A549 (cell line): Measurements from ENCODE around the gene BNIP1. TPM values are rescaled to one million over a fixed set of nuclear protein-coding genes. Genes with fewer than 3 reads are reported as not detected.

ENCODE experiments used
- ATAC-seq, 2 experiments: fragments of 200-7000 bp in 1 of 2; fragments of >200 bp in 1 of 2; cut with Nextera tagmentation in 1 of 2; cut with Tn5 transposase in 1 of 2; 3 replicates each; pipeline versions ENCODE4 v1.8.0 to v1.9.1; 2018 to 2020; ENCODE audit warnings: mild to moderate bottlenecking in 1 of 2, moderate library complexity in 1 of 2
- CTCF ChIA-PET: fragments of 300-600 bp; sonication (Branson Sonifier 250); formaldehyde crosslinking; extraction: SDS; loops from one replicate; lab custom pipeline; 2021; ENCODE audit warnings: antibody characterized with exemption, inconsistent platforms; lab: Yijun Ruan, JAX
- POLR2A ChIA-PET: fragments of 350-600 bp; formaldehyde crosslinking; extraction: SDS; loops from one replicate; lab custom pipeline; 2021; ENCODE audit warnings: antibody characterized with exemption, inconsistent platforms; lab: Yijun Ruan, JAX
- DNase-seq, 2 experiments: peaks; one replicate each; pipeline versions ENCODE4 v3.0.0 to v3.0.0-alpha.2; 2011 to 2016; ENCODE audit warnings: low read depth in 1 of 2, low spot score in 1 of 2
- FAIRE-seq: peaks from 2 replicates; lab custom pipeline; 2011; peaks lifted over from hg19 to GRCh38; lab: Jason Lieb, UNC
- H3K27ac ChIP-seq, 2 experiments: fragments of >200 bp; sonication (Bioruptor Twin); formaldehyde crosslinking; 3 replicates each; pipeline ENCODE4 v1.5.1; 2016 to 2017
- H3K4me1 ChIP-seq: fragments of >200 bp; sonication (Bioruptor Twin); formaldehyde crosslinking; 3 replicates; pipeline ENCODE4 v1.6.1; 2016
- H3K4me2 ChIP-seq: fragments of >200 bp; sonication (Bioruptor Twin); formaldehyde crosslinking; 3 replicates; pipeline ENCODE4 v1.6.1; 2016
- H3K4me3 ChIP-seq: fragments of >200 bp; sonication (Bioruptor Twin); formaldehyde crosslinking; 3 replicates; pipeline ENCODE4 v1.5.1; 2016
- H3K9me3 ChIP-seq: fragments of >200 bp; sonication (Bioruptor Twin); formaldehyde crosslinking; 3 replicates; pipeline ENCODE4 v1.6.1; 2016
- ATOH8 ChIP-seq: fragments of 250-450 bp; sonication (Bioruptor Pico); IDR thresholded peaks from 2 replicates; pipeline ENCODE4 v1.5.0; 2020; ENCODE audit warnings: low read depth, mild to moderate bottlenecking, moderate library complexity
- BCL3 ChIP-seq: fragments of >200 bp; sonication (Bioruptor Twin); formaldehyde crosslinking; IDR thresholded peaks from 3 replicates; pipeline ENCODE4 v1.6.1; 2016
- CEBPB ChIP-seq, 2 experiments: fragments of >200 bp in 1 of 2; sonication (Bioruptor Twin) in 1 of 2; formaldehyde crosslinking in 1 of 2; IDR thresholded peaks; 2 replicates each; pipeline ENCODE4 v1.6.1; 2012 to 2016
- CTCF ChIP-seq: fragments of >200 bp; sonication (Bioruptor Twin); formaldehyde crosslinking; IDR thresholded peaks from 3 replicates; pipeline ENCODE4 v1.5.1; 2016
- E2F6 ChIP-seq: IDR thresholded peaks from 2 replicates; pipeline ENCODE4 v1.6.1; 2012; ENCODE audit warnings: low read depth, borderline replicate concordance
- EHF ChIP-seq: fragments of 250-450 bp; sonication (Bioruptor Pico); IDR thresholded peaks from 2 replicates; pipeline ENCODE4 v1.5.0; 2020; ENCODE audit warnings: mild to moderate bottlenecking
- ESRRA ChIP-seq: fragments of 150-350 bp; IDR thresholded peaks from 2 replicates; pipeline ENCODE4 v1.6.1; 2014; ENCODE audit warnings: mild to moderate bottlenecking, low read length, borderline replicate concordance
- FOSB ChIP-seq: fragments of 250-450 bp; sonication (Bioruptor Pico); IDR thresholded peaks from 2 replicates; pipeline ENCODE4 v1.5.0; 2020; ENCODE audit warnings: mild to moderate bottlenecking, moderate library complexity
- FOSL2 ChIP-seq, 2 experiments: fragments of 450-650 bp in 1 of 2; fragments of >200 bp in 1 of 2; sonication (Bioruptor Twin) in 1 of 2; formaldehyde crosslinking; IDR thresholded peaks; 2 replicates each; pipeline versions ENCODE4 v1.5.0 to v1.6.1; 2016 to 2020; ENCODE audit warnings: mild to moderate bottlenecking in 1 of 2, moderate library complexity in 1 of 2
- FOXS1 ChIP-seq: fragments of 250-450 bp; sonication (Bioruptor Pico); IDR thresholded peaks from 2 replicates; pipeline ENCODE4 v1.5.0; 2020; ENCODE audit warnings: mild to moderate bottlenecking, moderate library complexity
- HEYL ChIP-seq: fragments of 250-450 bp; sonication (Bioruptor Pico); IDR thresholded peaks from 2 replicates; pipeline ENCODE4 v1.8.0; 2021; ENCODE audit warnings: mild to moderate bottlenecking, moderate library complexity
- HOXA7 ChIP-seq: fragments of 250-450 bp; sonication (Bioruptor Pico); IDR thresholded peaks from 2 replicates; pipeline ENCODE4 v1.5.0; 2020; ENCODE audit warnings: mild to moderate bottlenecking, moderate library complexity
- HOXB5 ChIP-seq: fragments of 250-450 bp; sonication (Bioruptor Pico); IDR thresholded peaks from 2 replicates; pipeline ENCODE4 v1.5.0; 2020; ENCODE audit warnings: mild to moderate bottlenecking, moderate library complexity
- KDM1A ChIP-seq: fragments of 200-600 bp; sonication (generic); IDR thresholded peaks from 2 replicates; pipeline ENCODE4 v1.6.1; 2016; ENCODE audit warnings: low read depth, mild to moderate bottlenecking
- KDM5A ChIP-seq: fragments of 200-600 bp; sonication (generic); IDR thresholded peaks from 2 replicates; pipeline ENCODE4 v1.6.1; 2016; ENCODE audit warnings: antibody characterized with exemption, mild to moderate bottlenecking
- MAFK ChIP-seq: fragments of 450-650 bp; IDR thresholded peaks from 2 replicates; pipeline ENCODE4 v1.6.1; 2014; ENCODE audit not compliant: partially characterized antibody
- MAZ ChIP-seq: fragments of 150-350 bp; IDR thresholded peaks from 2 replicates; pipeline ENCODE4 v1.6.1; 2014; ENCODE audit warnings: antibody characterized with exemption, low read depth, low read length, borderline replicate concordance
- NFE2L2 ChIP-seq: fragments of 150-350 bp; conservative IDR thresholded peaks from 2 replicates; pipeline ENCODE4 v1.6.1; 2014; ENCODE audit warnings: low read length
- NPAS2 ChIP-seq: fragments of 250-450 bp; sonication (Bioruptor Pico); IDR thresholded peaks from 2 replicates; pipeline ENCODE4 v1.8.0; 2022; ENCODE audit warnings: mild to moderate bottlenecking, moderate library complexity, borderline replicate concordance
- NR3C1 ChIP-seq: fragments of >200 bp; sonication (Bioruptor Twin); formaldehyde crosslinking; IDR thresholded peaks from 3 replicates; pipeline ENCODE4 v1.6.1; 2017
- POLR2A ChIP-seq: IDR thresholded peaks from 2 replicates; pipeline ENCODE4 v1.6.1; 2012; ENCODE audit warnings: mild to moderate bottlenecking, low read length
- SREBF2 ChIP-seq: fragments of 450-650 bp; IDR thresholded peaks from 2 replicates; pipeline ENCODE4 v1.6.1; 2014; ENCODE audit warnings: mild to moderate bottlenecking, moderate library complexity
- USF2 ChIP-seq: fragments of 450-650 bp; IDR thresholded peaks from 2 replicates; pipeline ENCODE4 v1.6.1; 2014; ENCODE audit warnings: antibody characterized with exemption
- ZSCAN20 ChIP-seq: fragments of 250-450 bp; sonication (Bioruptor Pico); IDR thresholded peaks from 2 replicates; pipeline ENCODE4 v1.8.0; 2022; ENCODE audit warnings: mild to moderate bottlenecking, moderate library complexity
- WGBS: methylation state at CpG from one replicate; pipeline ENCODE4 v1.1.6; 2017; ENCODE audit errors: missing lambda C conversion rate; 5-methylcytosine and 5-hydroxymethylcytosine counted together
- polyA plus RNA-seq, 4 experiments: library from polyadenylated mRNA; depleted of rRNA in 3 of 4; stranded (reverse); fragments of >200 nt; fragmentation: RNase III in 1 of 4; extraction: RNeasy Plus Mini Kit Qiagen cat#74134 plus additional on column Dnase treatment in 1 of 4; gene quantifications; 2 replicates in 3 of 4; 3 replicates in 1 of 4; pipeline ENCODE4 v1.2.3, GENCODE V29; 2011 to 2017

Gene BNIP1
- polyA plus RNA-seq, 2 of the 4 experiments (the other 2 are of a cell fraction) = 15.8 to 26.7 TPM

- Histone ChIP-seq H3K9me3 (peaks cover 20% of the 10 kb centered on the region), H3K27ac (no peak overlapping the region), H3K4me3 (no peak overlapping the region), H3K4me1 (peaks cover 18% of the 10 kb centered on the region), H3K4me2 (no peak overlapping the region)
- CTCF ChIA-PET = no interaction called here
- DNase-seq (no peak), FAIRE-seq (no peak), ATAC-seq (no peak)
- TF ChIP-seq ATOH8 (CRISPR knock-in tag) (no peak), CTCF (no peak), E2F6 (no peak), USF2 (no peak), FOSL2 (IDR thresholded peaks at IDR 0.05) (no peak), FOSL2 (CRISPR knock-in tag; IDR thresholded peaks at IDR 0.05) (no peak), SREBF2 (no peak), NR3C1 (no peak), HOXA7 (no peak), CEBPB (IDR thresholded peaks at IDR 0.05) (no peak), KDM5A (no peak)
- WGBS = 54% methylated on average over 7 of the region's 7 CpGs
- POLR2A ChIA-PET = no interaction called here
Observed at GRCh38 chr5:173198049-173198448, 53.7 kb downstream of the BNIP1 start.

- Histone ChIP-seq H3K9me3 (peaks cover 20% of the 10 kb centered on the region), H3K4me1 (peaks cover 19% of the 10 kb centered on the region), H3K4me3 (no peak overlapping the region), H3K4me2 (no peak overlapping the region), H3K27ac (no peak overlapping the region)
- FAIRE-seq (no peak), DNase-seq (no peak), ATAC-seq (no peak)
- ChIA-PET POLR2A (no interaction called here), CTCF (interaction anchor here (0.6 to 1.4 kb wide), 4 partner anchors 13 to 502 kb away, joined by 3 to 6 read pairs (median 4); no protein-coding TSS in a partner anchor)
- no peak for TF ChIP-seq KDM5A
- no peak for TF ChIP-seq HOXB5 (CRISPR knock-in tag)
- no peak for TF ChIP-seq NR3C1
- no peak for TF ChIP-seq CTCF
- TF ChIP-seq ZSCAN20 (CRISPR knock-in tag) = no peak
- TF ChIP-seq KDM1A = no peak
- TF ChIP-seq POLR2A = no peak
- TF ChIP-seq ESRRA = no peak
- TF ChIP-seq MAZ = no peak
- TF ChIP-seq FOXS1 (CRISPR knock-in tag) = no peak
- TF ChIP-seq NFE2L2 = no peak
- no peak for TF ChIP-seq EHF (CRISPR knock-in tag)
- TF ChIP-seq FOSB (CRISPR knock-in tag) = no peak
- no peak for TF ChIP-seq BCL3
- TF ChIP-seq HEYL (CRISPR knock-in tag) = no peak
- no peak for TF ChIP-seq MAFK
- TF ChIP-seq NPAS2 (CRISPR knock-in tag) = no peak
Observed at GRCh38 chr5:173200356-173200755, 56.0 kb downstream of the BNIP1 start.
